ENCODE measurements around the gene CHD1L. TPM values are rescaled to one million over a fixed set of nuclear protein-coding genes. Genes with fewer than 3 reads are reported as not detected.

Gene CHD1L
- total and polyA plus RNA-seq, 4 donors = 14.1 to 23.8 (median 21.1) TPM

DNA sequence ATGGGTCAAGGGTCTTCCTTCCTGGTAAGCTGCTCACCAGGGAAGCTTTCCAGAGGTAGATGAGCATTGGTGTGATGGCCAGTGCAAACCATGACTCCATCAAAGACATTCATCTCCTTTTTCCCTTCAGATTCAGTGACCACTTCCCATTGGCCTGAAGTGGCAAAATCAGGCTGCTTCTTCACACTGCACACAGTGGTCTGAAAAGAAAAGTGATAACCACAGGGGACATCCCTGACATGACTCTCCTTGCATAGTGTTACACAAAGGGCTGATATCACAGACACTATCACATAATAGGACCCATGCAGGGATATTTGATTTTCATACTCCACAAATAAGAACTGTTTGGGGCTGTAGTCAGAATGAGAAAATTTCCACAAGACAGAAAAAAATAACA, 29.2 kb upstream of the CHD1L start:
- Histone ChIP-seq H3K4me3 (ENCODE audit: low read depth in 1 of 3, low read length in 3 of 3) (no peak overlapping the region), H3K36me3 (ENCODE audit: control insufficient read depth in 4 of 4, insufficient read depth in 3 of 4, low read depth in 1 of 4, low read length in 3 of 4) (peaks cover 2 to 47% (median 29%) of the 10 kb centered on the region in 4 donors), H3K27me3 (ENCODE audit: control insufficient read depth in 4 of 4, insufficient read depth in 4 of 4, low read length in 3 of 4) (no peaks in the 10 kb centered on the region), H3K4me1 (ENCODE audit: control insufficient read depth in 4 of 4, insufficient read depth in 4 of 4, low read length in 3 of 4) (peaks cover 13 to 63% (median 50%) of the 10 kb centered on the region in 4 donors), H3K9me3 (ENCODE audit: control insufficient read depth in 4 of 4, low read length in 3 of 4) (no peaks in the 10 kb centered on the region), H3K27ac (ENCODE audit: low read depth in 1 of 2, low read length in 2 of 2) (peak overlapping the region in 1 of 2 donors; percentile 17), H3K9ac (ENCODE audit: low read depth in 1 of 2, low read length in 2 of 2) (no peak overlapping the region)
- TF ChIP-seq EGR1 (IDR thresholded peaks at IDR 0.05; ENCODE audit: low read depth in 2 of 2) (no peak), YY1 (IDR thresholded peaks at IDR 0.05) (no peak), JUND (IDR thresholded peaks at IDR 0.05) (no peak), FOXA1 (IDR thresholded peaks at IDR 0.05) (no peak), FOXA2 (IDR thresholded peaks at IDR 0.05) (no peak), RAD21 (IDR thresholded peaks at IDR 0.05) (no peak), HNF4G (IDR thresholded peaks at IDR 0.05) (no peak), GABPA (IDR thresholded peaks at IDR 0.05 in 1 of 2, conservative IDR thresholded peaks at IDR 0.05 in 1 of 2) (no peak), NR2F2 (IDR thresholded peaks at IDR 0.05) (no peak), HNF4A (conservative IDR thresholded peaks at IDR 0.05) (no peak), RXRA (IDR thresholded peaks at IDR 0.05) (no peak), SP1 (IDR thresholded peaks at IDR 0.05) (no peak)
- TF ChIP-seq, protein P1, sequence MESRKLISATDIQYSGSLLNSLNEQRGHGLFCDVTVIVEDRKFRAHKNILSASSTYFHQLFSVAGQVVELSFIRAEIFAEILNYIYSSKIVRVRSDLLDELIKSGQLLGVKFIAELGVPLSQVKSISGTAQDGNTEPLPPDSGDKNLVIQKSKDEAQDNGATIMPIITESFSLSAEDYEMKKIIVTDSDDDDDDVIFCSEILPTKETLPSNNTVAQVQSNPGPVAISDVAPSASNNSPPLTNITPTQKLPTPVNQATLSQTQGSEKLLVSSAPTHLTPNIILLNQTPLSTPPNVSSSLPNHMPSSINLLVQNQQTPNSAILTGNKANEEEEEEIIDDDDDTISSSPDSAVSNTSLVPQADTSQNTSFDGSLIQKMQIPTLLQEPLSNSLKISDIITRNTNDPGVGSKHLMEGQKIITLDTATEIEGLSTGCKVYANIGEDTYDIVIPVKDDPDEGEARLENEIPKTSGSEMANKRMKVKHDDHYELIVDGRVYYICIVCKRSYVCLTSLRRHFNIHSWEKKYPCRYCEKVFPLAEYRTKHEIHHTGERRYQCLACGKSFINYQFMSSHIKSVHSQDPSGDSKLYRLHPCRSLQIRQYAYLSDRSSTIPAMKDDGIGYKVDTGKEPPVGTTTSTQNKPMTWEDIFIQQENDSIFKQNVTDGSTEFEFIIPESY (IDR thresholded peaks at IDR 0.05) = no peak
- TF ChIP-seq, protein P2, sequence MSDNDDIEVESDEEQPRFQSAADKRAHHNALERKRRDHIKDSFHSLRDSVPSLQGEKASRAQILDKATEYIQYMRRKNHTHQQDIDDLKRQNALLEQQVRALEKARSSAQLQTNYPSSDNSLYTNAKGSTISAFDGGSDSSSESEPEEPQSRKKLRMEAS (IDR thresholded peaks at IDR 0.05) = no peak
- TF ChIP-seq, protein P3, sequence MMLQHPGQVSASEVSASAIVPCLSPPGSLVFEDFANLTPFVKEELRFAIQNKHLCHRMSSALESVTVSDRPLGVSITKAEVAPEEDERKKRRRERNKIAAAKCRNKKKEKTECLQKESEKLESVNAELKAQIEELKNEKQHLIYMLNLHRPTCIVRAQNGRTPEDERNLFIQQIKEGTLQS (IDR thresholded peaks at IDR 0.05) = no peak
- TF ChIP-seq, protein P4, sequence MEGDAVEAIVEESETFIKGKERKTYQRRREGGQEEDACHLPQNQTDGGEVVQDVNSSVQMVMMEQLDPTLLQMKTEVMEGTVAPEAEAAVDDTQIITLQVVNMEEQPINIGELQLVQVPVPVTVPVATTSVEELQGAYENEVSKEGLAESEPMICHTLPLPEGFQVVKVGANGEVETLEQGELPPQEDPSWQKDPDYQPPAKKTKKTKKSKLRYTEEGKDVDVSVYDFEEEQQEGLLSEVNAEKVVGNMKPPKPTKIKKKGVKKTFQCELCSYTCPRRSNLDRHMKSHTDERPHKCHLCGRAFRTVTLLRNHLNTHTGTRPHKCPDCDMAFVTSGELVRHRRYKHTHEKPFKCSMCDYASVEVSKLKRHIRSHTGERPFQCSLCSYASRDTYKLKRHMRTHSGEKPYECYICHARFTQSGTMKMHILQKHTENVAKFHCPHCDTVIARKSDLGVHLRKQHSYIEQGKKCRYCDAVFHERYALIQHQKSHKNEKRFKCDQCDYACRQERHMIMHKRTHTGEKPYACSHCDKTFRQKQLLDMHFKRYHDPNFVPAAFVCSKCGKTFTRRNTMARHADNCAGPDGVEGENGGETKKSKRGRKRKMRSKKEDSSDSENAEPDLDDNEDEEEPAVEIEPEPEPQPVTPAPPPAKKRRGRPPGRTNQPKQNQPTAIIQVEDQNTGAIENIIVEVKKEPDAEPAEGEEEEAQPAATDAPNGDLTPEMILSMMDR (IDR thresholded peaks at IDR 0.05; ENCODE audit: low read depth, low read length, missing input control) = no peak
- DNase-seq (ENCODE audit: low spot score) = no peak

DNA sequence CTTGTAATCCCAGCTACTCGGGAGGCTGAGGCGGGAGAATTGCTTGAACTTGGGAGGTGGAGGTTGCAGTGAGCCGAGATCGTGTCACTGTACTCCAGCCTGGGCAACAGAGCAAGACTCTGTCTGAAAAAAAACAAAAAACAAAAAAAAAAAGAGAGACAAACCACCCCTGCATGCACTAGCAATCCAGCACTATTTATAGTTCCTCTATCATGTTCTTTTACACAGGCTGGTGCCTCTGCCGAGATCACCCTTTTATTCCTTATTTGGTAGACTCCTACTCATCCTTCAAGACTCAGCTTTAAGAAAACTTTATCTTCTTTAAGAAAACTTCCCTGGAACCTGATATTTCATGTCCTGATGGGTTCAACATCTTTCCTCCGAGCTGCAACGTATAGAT, 28.2 kb upstream of the CHD1L start:
- H3K9me3 ChIP-seq (ENCODE audit: control insufficient read depth in 4 of 4, low read length in 3 of 4) = no peaks in the 10 kb centered on the region
- H3K4me3 ChIP-seq (ENCODE audit: low read depth in 1 of 3, low read length in 3 of 3) = no peak overlapping the region
- WGBS = 66% methylated on average over 7 of the region's 7 CpGs
- no peaks in the 10 kb centered on the region for H3K27me3 ChIP-seq (ENCODE audit: control insufficient read depth in 4 of 4, insufficient read depth in 4 of 4, low read length in 3 of 4)
- no peak for DNase-seq (ENCODE audit: low spot score)
- peaks cover 2 to 46% (median 25%) of the 10 kb centered on the region in 4 donors for H3K36me3 ChIP-seq (ENCODE audit: control insufficient read depth in 4 of 4, insufficient read depth in 3 of 4, low read depth in 1 of 4, low read length in 3 of 4)
- no peak for TF ChIP-seq NR2F2 (IDR thresholded peaks at IDR 0.05)
- TF ChIP-seq, protein P5, sequence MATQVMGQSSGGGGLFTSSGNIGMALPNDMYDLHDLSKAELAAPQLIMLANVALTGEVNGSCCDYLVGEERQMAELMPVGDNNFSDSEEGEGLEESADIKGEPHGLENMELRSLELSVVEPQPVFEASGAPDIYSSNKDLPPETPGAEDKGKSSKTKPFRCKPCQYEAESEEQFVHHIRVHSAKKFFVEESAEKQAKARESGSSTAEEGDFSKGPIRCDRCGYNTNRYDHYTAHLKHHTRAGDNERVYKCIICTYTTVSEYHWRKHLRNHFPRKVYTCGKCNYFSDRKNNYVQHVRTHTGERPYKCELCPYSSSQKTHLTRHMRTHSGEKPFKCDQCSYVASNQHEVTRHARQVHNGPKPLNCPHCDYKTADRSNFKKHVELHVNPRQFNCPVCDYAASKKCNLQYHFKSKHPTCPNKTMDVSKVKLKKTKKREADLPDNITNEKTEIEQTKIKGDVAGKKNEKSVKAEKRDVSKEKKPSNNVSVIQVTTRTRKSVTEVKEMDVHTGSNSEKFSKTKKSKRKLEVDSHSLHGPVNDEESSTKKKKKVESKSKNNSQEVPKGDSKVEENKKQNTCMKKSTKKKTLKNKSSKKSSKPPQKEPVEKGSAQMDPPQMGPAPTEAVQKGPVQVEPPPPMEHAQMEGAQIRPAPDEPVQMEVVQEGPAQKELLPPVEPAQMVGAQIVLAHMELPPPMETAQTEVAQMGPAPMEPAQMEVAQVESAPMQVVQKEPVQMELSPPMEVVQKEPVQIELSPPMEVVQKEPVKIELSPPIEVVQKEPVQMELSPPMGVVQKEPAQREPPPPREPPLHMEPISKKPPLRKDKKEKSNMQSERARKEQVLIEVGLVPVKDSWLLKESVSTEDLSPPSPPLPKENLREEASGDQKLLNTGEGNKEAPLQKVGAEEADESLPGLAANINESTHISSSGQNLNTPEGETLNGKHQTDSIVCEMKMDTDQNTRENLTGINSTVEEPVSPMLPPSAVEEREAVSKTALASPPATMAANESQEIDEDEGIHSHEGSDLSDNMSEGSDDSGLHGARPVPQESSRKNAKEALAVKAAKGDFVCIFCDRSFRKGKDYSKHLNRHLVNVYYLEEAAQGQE (IDR thresholded peaks at IDR 0.05) = no peak
- H3K4me1 ChIP-seq (ENCODE audit: control insufficient read depth in 4 of 4, insufficient read depth in 4 of 4, low read length in 3 of 4) = peaks cover 11 to 70% (median 51%) of the 10 kb centered on the region in 4 donors
- H3K27ac ChIP-seq (ENCODE audit: low read depth in 1 of 2, low read length in 2 of 2) = no peak overlapping the region
- H3K9ac ChIP-seq (ENCODE audit: low read depth in 1 of 2, low read length in 2 of 2) = no peak overlapping the region

Measured in liver (tissue), 9 donors.